Prostate gland (tissue), 2 donors: ENCODE data around the gene RAET1L. TPM values are rescaled to one million over a fixed set of nuclear protein-coding genes. Genes with fewer than 3 reads are reported as not detected.

Experiments used
- DNase-seq: peaks from one replicate; pipeline ENCODE4 v3.0.0-alpha.2; 2019; ENCODE audit warnings: low spot score
- H3K27ac ChIP-seq, 2 donors: fragments of 200-600 bp; sonication (generic); 2 replicates each; pipeline ENCODE4 v1.5.1; 2017 to 2019
- H3K27me3 ChIP-seq: fragments of 200-600 bp; sonication (generic); replicated peaks from 2 replicates; pipeline ENCODE4 v1.5.1; 2019; ENCODE audit not compliant: insufficient read depth
- H3K36me3 ChIP-seq, 2 donors: fragments of 200-600 bp; sonication (generic); 1 replicate in 1 of 2; 2 replicates in 1 of 2; pipeline versions ENCODE4 v1.5.1 to v1.8.1; 2017 to 2019
- H3K4me1 ChIP-seq: fragments of 200-600 bp; sonication (generic); replicated peaks from 2 replicates; pipeline ENCODE4 v1.5.1; 2019
- H3K4me3 ChIP-seq, 2 donors: fragments of 200-600 bp; sonication (generic); 2 replicates each; pipeline ENCODE4 v1.5.1; 2017 to 2019
- H3K9me3 ChIP-seq: fragments of 200-600 bp; sonication (generic); 2 replicates; pipeline ENCODE4 v1.5.1; 2017
- POLR2A ChIP-seq: fragments of 450-650 bp; IDR thresholded peaks from one replicate; pipeline ENCODE4 v1.6.1; 2016; ENCODE audit warnings: antibody characterized with exemption, mild to moderate bottlenecking
- POLR2AphosphoS5 ChIP-seq: sonication (generic); formaldehyde crosslinking; IDR thresholded peaks from one replicate; pipeline ENCODE4 v1.6.1; 2017; ENCODE audit warnings: antibody characterized with exemption
- WGBS: methylation state at CpG from one replicate; pipeline ENCODE4 v1.1.5; 2018; 5-methylcytosine and 5-hydroxymethylcytosine counted together
- intact Hi-C: fragments of 100-400 bp; cut with DNase I; formaldehyde crosslinking; loops from one replicate; pipeline ENCODE4 v1.14.2; 2022
- total RNA-seq, 2 donors: library from RNA; depleted of rRNA; stranded (reverse); fragments of >200 nt; gene quantifications; one replicate each; pipeline ENCODE4 v1.1.0, GENCODE V29; 2016
- TF ChIP-seq, protein P1 (sequence below), 4 experiments: fragments of 200-600 bp in 2 of 4; fragments of 450-650 bp in 2 of 4; sonication (generic) in 2 of 4; IDR thresholded peaks; 1 replicate in 3 of 4; 2 replicates in 1 of 4; pipeline ENCODE4 v1.5.1; 2016 to 2019; ENCODE audit warnings: antibody characterized with exemption in 4 of 4, mild to moderate bottlenecking in 2 of 4, moderate library complexity in 2 of 4

Gene RAET1L
- total RNA-seq, 2 donors from 2014 or later = not detected

DNA sequence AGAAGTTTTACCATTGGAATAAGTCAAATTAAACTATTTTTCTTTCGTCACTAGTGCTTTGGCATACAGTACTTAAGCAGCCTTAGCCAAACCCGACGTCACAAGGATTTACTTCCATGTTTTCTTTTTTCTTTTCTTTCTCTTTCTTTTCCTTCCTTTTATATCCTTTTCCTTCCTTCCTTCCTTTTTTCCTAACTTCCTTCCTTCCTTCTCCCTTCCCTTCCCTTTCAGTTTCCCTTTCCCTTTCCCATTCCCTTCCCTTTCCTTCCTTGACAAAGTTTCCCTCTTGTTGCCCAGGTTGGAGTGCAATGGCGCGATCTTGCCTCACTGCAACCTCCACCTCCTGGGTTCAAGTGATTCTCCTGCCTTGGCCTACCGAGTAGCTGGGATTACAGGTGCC, 33.7 kb upstream of the RAET1L start:
- intact Hi-C loops = no loop called here
- DNase-seq = no peak
- Histone ChIP-seq H3K27me3 (no peaks in the 10 kb centered on the region), H3K27ac (no peak overlapping the region), H3K4me1 (no peaks in the 10 kb centered on the region), H3K4me3 (no peak overlapping the region), H3K36me3 (no peaks in the 10 kb centered on the region), H3K9me3 (no peaks in the 10 kb centered on the region)
- no peak for TF ChIP-seq POLR2AphosphoS5
- TF ChIP-seq POLR2A = no peak
- TF ChIP-seq, protein P1, sequence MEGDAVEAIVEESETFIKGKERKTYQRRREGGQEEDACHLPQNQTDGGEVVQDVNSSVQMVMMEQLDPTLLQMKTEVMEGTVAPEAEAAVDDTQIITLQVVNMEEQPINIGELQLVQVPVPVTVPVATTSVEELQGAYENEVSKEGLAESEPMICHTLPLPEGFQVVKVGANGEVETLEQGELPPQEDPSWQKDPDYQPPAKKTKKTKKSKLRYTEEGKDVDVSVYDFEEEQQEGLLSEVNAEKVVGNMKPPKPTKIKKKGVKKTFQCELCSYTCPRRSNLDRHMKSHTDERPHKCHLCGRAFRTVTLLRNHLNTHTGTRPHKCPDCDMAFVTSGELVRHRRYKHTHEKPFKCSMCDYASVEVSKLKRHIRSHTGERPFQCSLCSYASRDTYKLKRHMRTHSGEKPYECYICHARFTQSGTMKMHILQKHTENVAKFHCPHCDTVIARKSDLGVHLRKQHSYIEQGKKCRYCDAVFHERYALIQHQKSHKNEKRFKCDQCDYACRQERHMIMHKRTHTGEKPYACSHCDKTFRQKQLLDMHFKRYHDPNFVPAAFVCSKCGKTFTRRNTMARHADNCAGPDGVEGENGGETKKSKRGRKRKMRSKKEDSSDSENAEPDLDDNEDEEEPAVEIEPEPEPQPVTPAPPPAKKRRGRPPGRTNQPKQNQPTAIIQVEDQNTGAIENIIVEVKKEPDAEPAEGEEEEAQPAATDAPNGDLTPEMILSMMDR (IDR thresholded peaks at IDR 0.05) = no peak
- WGBS = 93% methylated on average over 6 of the region's 6 CpGs

DNA sequence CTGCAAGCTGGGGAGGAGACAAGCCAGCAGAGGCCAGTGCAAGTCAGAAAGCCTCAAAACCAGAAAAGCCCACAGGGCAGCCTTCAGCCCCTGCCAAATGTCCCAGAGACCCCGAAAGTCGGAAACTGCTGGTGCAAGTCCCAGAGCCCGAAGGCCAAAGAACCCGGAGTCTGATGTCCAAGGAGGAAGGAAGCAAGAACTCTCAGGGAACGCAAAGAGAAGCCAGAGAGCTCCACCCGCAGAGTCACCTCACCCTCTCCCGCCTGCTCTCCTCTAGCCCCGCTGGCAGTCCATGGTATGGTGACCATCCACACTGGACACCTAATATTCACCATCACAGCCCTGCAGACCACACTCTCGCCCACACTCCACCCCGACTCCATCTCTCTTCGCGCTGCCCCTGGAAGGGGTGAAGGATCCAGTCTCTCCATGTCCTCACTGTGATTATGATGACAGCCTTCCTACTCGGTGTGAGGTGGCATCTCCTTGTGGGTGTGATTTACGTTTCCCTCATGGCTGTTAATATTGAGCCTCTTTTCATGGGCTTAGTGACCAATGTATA, 33.0 kb upstream of the RAET1L start:
- Histone ChIP-seq H3K4me3 (no peak overlapping the region), H3K4me1 (no peaks in the 10 kb centered on the region), H3K36me3 (no peaks in the 10 kb centered on the region), H3K27ac (no peak overlapping the region), H3K27me3 (peaks cover 4% of the 10 kb centered on the region), H3K9me3 (no peaks in the 10 kb centered on the region)
- DNase-seq = no peak
- intact Hi-C loops = no loop called here
- TF ChIP-seq, protein P1 (IDR thresholded peaks at IDR 0.05) = no peak
- no peak for TF ChIP-seq POLR2AphosphoS5
- no peak for TF ChIP-seq POLR2A
- 89% methylated on average over 14 of the region's 14 CpGs for WGBS

DNA sequence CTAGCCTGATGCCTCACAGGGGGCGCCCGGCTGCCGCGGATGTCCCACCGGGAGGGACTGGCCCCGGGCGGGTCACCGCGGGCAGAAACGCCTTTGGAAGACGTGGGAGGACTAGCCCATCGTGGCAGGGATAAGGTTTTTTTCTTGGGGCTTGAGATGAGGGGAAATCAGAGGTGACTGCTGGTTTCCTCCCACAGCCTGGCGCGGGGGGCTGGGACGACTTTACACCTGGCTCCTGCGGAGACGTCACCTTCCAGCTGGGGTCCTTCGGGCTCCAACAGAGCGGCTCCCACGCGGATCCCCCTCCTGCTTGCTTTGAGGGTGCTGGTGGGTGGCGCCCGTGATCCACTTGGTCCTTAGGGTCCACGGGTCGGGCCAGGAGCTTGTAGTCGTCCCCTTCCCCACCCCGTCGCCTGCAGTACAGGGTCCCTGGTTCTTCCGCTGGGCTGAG, 32.2 kb upstream of the RAET1L start:
- no peak for DNase-seq
- intact Hi-C loops = no loop called here
- Histone ChIP-seq H3K9me3 (no peaks in the 10 kb centered on the region), H3K27ac (no peak overlapping the region), H3K36me3 (no peaks in the 10 kb centered on the region), H3K27me3 (peaks cover 4% of the 10 kb centered on the region), H3K4me3 (no peak overlapping the region), H3K4me1 (no peaks in the 10 kb centered on the region)
- 74% methylated on average over 29 of the region's 29 CpGs for WGBS
- no peak for TF ChIP-seq POLR2A
- TF ChIP-seq, protein P1 (IDR thresholded peaks at IDR 0.05) = no peak
- no peak for TF ChIP-seq POLR2AphosphoS5

DNA sequence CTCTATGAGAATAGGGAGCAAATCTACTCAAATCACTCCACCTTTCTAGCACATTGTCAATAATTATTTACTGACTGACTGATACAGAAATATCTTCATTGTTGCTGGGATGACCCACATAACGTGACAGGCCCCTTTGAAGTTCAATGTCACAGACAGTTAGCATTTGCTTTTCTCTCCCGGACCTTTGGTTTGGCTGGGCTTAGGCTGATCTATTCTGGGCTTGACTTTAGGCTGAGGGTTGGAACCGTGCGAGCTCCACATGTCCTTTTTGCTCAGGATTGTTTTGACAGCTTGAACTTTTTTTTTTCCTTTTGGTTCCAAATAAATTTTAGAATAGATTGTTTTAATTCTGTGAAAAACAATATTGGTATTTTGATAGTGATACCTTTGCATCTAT, 31.6 kb upstream of the RAET1L start:
- 68% methylated on average over 4 of the region's 4 CpGs for WGBS
- TF ChIP-seq, protein P1 (IDR thresholded peaks at IDR 0.05) = no peak
- TF ChIP-seq POLR2A = no peak
- no peak for TF ChIP-seq POLR2AphosphoS5
- DNase-seq = no peak
- Histone ChIP-seq H3K36me3 (no peaks in the 10 kb centered on the region), H3K4me1 (no peaks in the 10 kb centered on the region), H3K27ac (no peak overlapping the region), H3K9me3 (no peaks in the 10 kb centered on the region), H3K27me3 (peaks cover 4% of the 10 kb centered on the region), H3K4me3 (no peak overlapping the region)
- intact Hi-C loops = no loop called here

DNA sequence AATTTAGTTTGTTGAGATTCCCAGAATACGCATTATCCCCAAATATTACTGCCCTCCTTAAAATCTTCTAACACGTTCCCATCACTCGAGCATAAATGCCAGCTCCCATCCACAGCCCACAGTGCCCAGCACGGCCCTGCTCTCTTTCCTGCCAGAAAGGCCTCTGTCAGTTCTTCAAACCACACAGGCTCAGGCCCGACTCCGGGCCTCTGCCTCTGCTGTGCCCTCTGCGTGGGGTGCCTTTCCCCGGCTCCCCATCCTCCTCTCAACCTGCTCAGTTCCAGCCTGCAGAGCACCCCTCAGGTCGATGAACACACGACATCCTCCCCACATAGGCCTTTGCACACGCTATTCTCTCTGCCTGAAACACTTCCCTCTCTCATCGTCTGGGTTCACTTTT, 30.8 kb upstream of the RAET1L start:
- 79% methylated on average over 12 of the region's 12 CpGs for WGBS
- H3K4me3 ChIP-seq = no peak overlapping the region
- H3K36me3 ChIP-seq = no peaks in the 10 kb centered on the region
- H3K9me3 ChIP-seq = no peaks in the 10 kb centered on the region
- TF ChIP-seq POLR2AphosphoS5 (no peak), POLR2A (no peak)
- TF ChIP-seq, protein P1 (IDR thresholded peaks at IDR 0.05) = no peak
- intact Hi-C loops = no loop called here
- peaks cover 4% of the 10 kb centered on the region for H3K27me3 ChIP-seq
- DNase-seq = no peak
- H3K4me1 ChIP-seq = no peaks in the 10 kb centered on the region
- H3K27ac ChIP-seq = no peak overlapping the region
